KMS-11 (cell line): ENCODE data around the gene RALGAPA2.

Experiments
- H2AFZ ChIP-seq: fragments of 200-600 bp; sonication (generic); 2 replicates; pipeline ENCODE4 v1.6.1; 2016; ENCODE audit warnings: antibody characterized with exemption, mixed run types, low read depth
- H3K27ac ChIP-seq: fragments of 200-600 bp; sonication (generic); 2 replicates; pipeline ENCODE4 v1.6.1; 2016; ENCODE audit warnings: mild to moderate bottlenecking, mixed run types
- H3K27me3 ChIP-seq: fragments of 200-600 bp; sonication (generic); 2 replicates; pipeline ENCODE4 v1.6.1; 2017; ENCODE audit warnings: mild to moderate bottlenecking, low read depth, mixed run types, moderate library complexity; ENCODE audit not compliant: insufficient read depth
- H3K36me3 ChIP-seq: fragments of 200-600 bp; sonication (generic); 2 replicates; pipeline ENCODE4 v1.6.1; 2017; ENCODE audit warnings: mild to moderate bottlenecking, mixed run types; ENCODE audit not compliant: insufficient read depth
- H3K4me1 ChIP-seq: fragments of 200-600 bp; sonication (generic); 2 replicates; pipeline ENCODE4 v1.6.1; 2016; ENCODE audit warnings: mild to moderate bottlenecking, low read depth, mixed run types; ENCODE audit not compliant: poor library complexity, severe bottlenecking
- H3K4me2 ChIP-seq: fragments of 200-600 bp; sonication (generic); 2 replicates; pipeline ENCODE4 v1.7.0; 2016; ENCODE audit warnings: mild to moderate bottlenecking, mixed run types
- H3K4me3 ChIP-seq: fragments of 200-600 bp; sonication (generic); IDR thresholded peaks from 2 replicates; pipeline ENCODE4 v1.6.1; 2017; ENCODE audit warnings: low read depth, low read length, mixed read lengths; ENCODE audit not compliant: insufficient read depth
- H3K79me2 ChIP-seq: fragments of 200-600 bp; sonication (generic); 2 replicates; pipeline ENCODE4 v1.6.1; 2016; ENCODE audit warnings: low read depth, mixed run types; ENCODE audit not compliant: insufficient read depth
- H3K9ac ChIP-seq: fragments of 200-600 bp; sonication (generic); 2 replicates; pipeline ENCODE4 v1.6.1; 2016; ENCODE audit warnings: mild to moderate bottlenecking, mixed run types
- H4K20me1 ChIP-seq: fragments of 200-600 bp; sonication (generic); 2 replicates; pipeline ENCODE4 v1.6.1; 2016; ENCODE audit warnings: mild to moderate bottlenecking, mixed run types; ENCODE audit not compliant: insufficient read depth
- TF ChIP-seq, protein P1 (sequence below): fragments of 200-600 bp; sonication (generic); conservative IDR thresholded peaks from 2 replicates; pipeline ENCODE4 v1.6.1; 2017; ENCODE audit warnings: low read depth, mild to moderate bottlenecking, antibody characterized with exemption, low read length, moderate library complexity, mixed read lengths

Gene RALGAPA2

DNA sequence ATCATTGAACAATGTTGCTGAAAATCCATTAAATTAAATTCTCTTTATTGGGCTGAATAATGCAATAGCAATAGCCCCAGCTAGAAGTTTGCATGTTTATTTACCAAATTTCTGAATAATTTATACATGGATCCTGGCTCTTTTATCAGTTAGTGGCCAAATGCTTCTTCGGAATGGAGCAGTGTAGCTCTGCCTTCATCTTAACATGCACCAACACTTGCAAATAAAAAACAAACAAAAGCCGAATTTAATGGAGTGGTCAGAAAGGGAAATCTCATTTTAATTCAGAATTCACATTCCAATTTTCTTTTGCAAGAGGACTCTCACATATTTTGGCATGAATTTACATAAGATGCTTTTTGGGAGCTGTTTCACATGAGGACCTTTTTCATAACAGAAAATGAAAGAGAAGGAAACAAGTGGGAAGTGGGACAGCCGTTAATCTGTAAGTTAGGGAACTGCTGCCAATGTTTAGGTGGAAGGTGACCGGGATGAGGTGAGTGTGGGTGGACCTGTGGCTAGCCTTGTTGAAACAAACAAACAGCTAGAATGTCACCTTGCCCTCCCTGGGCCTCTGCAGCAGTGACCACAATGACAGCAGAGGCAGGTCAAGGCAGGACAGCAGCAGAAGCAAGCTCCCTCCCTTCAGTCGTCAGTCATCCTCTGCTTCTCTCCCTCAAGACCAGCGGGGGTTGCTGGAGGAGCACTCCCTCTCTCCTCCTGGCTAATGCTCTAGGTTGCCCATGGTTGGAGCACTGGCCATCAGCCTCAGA is 271.4 kb downstream of the RALGAPA2 start:
- no peaks in the 10 kb centered on the region for H3K27me3 ChIP-seq
- no peak overlapping the region for H2AFZ ChIP-seq
- H3K4me2 ChIP-seq, result no peak overlapping the region
- H4K20me1 ChIP-seq, result no peaks in the 10 kb centered on the region
- H3K4me1 ChIP-seq, result no peaks in the 10 kb centered on the region
- H3K27ac ChIP-seq, result no peak overlapping the region
- no peaks in the 10 kb centered on the region for H3K36me3 ChIP-seq
- TF ChIP-seq, protein P1, sequence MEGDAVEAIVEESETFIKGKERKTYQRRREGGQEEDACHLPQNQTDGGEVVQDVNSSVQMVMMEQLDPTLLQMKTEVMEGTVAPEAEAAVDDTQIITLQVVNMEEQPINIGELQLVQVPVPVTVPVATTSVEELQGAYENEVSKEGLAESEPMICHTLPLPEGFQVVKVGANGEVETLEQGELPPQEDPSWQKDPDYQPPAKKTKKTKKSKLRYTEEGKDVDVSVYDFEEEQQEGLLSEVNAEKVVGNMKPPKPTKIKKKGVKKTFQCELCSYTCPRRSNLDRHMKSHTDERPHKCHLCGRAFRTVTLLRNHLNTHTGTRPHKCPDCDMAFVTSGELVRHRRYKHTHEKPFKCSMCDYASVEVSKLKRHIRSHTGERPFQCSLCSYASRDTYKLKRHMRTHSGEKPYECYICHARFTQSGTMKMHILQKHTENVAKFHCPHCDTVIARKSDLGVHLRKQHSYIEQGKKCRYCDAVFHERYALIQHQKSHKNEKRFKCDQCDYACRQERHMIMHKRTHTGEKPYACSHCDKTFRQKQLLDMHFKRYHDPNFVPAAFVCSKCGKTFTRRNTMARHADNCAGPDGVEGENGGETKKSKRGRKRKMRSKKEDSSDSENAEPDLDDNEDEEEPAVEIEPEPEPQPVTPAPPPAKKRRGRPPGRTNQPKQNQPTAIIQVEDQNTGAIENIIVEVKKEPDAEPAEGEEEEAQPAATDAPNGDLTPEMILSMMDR, result no peak
- no peaks in the 10 kb centered on the region for H3K79me2 ChIP-seq
- no peak overlapping the region for H3K9ac ChIP-seq
- H3K4me3 ChIP-seq, result no peak overlapping the region

DNA sequence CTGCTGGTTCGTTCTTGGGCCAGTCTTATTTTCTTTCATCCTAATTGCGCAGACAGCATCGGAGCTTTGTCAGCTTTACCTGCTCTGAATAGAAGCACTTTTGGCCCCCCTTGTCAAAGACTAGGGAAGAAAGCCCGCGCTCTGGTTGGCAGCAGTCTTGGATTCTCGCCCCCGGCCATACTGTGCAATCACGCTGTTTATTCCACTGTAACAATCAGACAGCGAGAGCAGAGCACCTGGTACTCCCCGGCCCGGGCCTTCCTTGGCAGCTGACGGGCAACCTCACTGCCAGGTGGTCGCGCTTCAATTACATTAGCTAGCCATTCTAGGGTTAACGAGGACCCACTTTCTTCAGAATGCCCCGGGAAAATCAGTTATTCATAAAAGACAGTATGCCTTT is 272.0 kb downstream of the RALGAPA2 start:
- Histone ChIP-seq H3K4me1 (no peaks in the 10 kb centered on the region), H2AFZ (no peak overlapping the region), H3K27ac (no peak overlapping the region), H3K9ac (no peak overlapping the region), H4K20me1 (no peaks in the 10 kb centered on the region), H3K79me2 (no peaks in the 10 kb centered on the region), H3K4me2 (no peak overlapping the region), H3K36me3 (no peaks in the 10 kb centered on the region), H3K27me3 (no peaks in the 10 kb centered on the region), H3K4me3 (no peak overlapping the region)
- TF ChIP-seq, protein P1, result no peak

DNA sequence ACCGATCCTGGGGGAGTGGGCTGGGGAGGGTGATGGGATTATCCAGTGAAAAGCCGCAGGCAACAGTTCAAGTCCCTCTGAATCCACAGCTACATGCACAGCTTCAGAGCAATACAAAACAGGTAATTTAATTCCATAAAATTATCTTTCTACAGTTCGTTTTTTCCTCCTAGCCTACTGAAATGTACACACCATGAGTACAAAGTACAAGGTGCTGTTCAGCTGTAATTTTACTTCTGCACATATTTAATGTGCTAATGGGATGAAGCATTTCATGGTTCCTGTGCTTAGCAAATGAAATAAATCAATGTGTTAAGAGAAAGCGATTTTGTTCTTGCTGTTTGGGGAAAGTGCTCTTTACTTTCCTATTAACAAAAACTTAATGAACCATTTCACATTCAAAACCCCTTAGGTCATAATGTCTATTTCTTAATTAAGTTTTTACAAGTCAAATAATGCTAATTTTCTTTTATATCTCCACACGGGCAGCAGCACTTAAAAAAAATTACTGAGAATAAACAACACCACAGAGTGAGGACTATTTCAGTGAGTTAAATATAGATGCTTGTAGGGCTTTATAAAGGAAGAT is 272.7 kb downstream of the RALGAPA2 start:
- no peak overlapping the region for H2AFZ ChIP-seq
- H3K36me3 ChIP-seq, result no peaks in the 10 kb centered on the region
- TF ChIP-seq, protein P1, result no peak
- no peak overlapping the region for H3K4me3 ChIP-seq
- no peaks in the 10 kb centered on the region for H3K4me1 ChIP-seq
- no peak overlapping the region for H3K9ac ChIP-seq
- no peak overlapping the region for H3K27ac ChIP-seq
- H3K79me2 ChIP-seq, result no peaks in the 10 kb centered on the region
- no peaks in the 10 kb centered on the region for H4K20me1 ChIP-seq
- no peak overlapping the region for H3K4me2 ChIP-seq
- no peaks in the 10 kb centered on the region for H3K27me3 ChIP-seq

DNA sequence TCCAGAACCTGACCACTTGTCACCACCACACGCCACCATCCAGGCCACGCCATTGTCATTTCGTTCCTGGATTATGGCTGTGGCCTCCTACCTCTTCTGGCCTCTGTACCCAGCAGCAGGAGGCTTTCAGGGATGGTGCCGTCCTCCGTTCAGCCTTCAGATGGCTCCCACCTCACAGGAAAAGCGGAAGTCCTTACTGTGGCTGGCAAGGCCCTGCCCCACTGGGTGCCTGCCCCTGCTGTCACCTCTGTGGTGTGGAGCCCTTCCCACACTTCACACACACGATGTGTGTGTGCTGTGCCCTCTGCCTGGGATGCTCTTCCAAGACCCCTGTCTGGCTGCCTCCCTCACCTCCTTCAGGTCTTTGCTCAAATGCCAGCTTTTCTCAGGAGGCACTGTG is 275.1 kb downstream of the RALGAPA2 start:
- Histone ChIP-seq H3K79me2 (no peaks in the 10 kb centered on the region), H3K27ac (no peak overlapping the region), H2AFZ (no peak overlapping the region), H3K9ac (no peak overlapping the region), H3K4me1 (no peaks in the 10 kb centered on the region), H4K20me1 (no peaks in the 10 kb centered on the region), H3K27me3 (no peaks in the 10 kb centered on the region), H3K36me3 (no peaks in the 10 kb centered on the region), H3K4me2 (no peak overlapping the region), H3K4me3 (no peak overlapping the region)
- TF ChIP-seq, protein P1, result no peak
